H9 (cell line): ENCODE data around the gene AOC1. TPM values are rescaled to one million over a fixed set of nuclear protein-coding genes. Genes with fewer than 3 reads are reported as not detected.

ENCODE experiments used
- DNase-seq: peaks from one replicate; pipeline ENCODE4 v3.0.0-alpha.2; 2017
- H2AFZ ChIP-seq: one replicate; pipeline ENCODE4 v1.6.1; 2013; ENCODE audit warnings: mild to moderate bottlenecking, low read length, control low read depth, moderate library complexity
- H2AK5ac ChIP-seq: 2 replicates; pipeline ENCODE4 v1.6.1; 2013; ENCODE audit warnings: low read length, control low read depth, mixed read lengths; ENCODE audit not compliant: insufficient read length
- H2BK120ac ChIP-seq: one replicate; pipeline ENCODE4 v1.6.1; 2013; ENCODE audit warnings: low read depth, mild to moderate bottlenecking, low read length, control low read depth, inconsistent platforms; ENCODE audit not compliant: poor library complexity, severe bottlenecking
- H2BK12ac ChIP-seq: 2 replicates; pipeline ENCODE4 v1.6.1; 2013; ENCODE audit warnings: low read length, control low read depth, mixed read lengths, low read depth; ENCODE audit not compliant: insufficient read length
- H2BK15ac ChIP-seq: 2 replicates; pipeline ENCODE4 v1.6.1; 2013; ENCODE audit warnings: low read depth, low read length, control low read depth
- H2BK20ac ChIP-seq: one replicate; pipeline ENCODE4 v1.6.1; 2013; ENCODE audit warnings: low read depth, mild to moderate bottlenecking, low read length, control low read depth, inconsistent platforms; ENCODE audit not compliant: poor library complexity, severe bottlenecking
- H2BK5ac ChIP-seq: 2 replicates; pipeline ENCODE4 v1.6.1; 2013; ENCODE audit warnings: low read length, control low read depth, mixed read lengths; ENCODE audit not compliant: insufficient read length
- H3K14ac ChIP-seq: 2 replicates; pipeline ENCODE4 v1.6.1; 2013; ENCODE audit warnings: low read length, control low read depth; ENCODE audit not compliant: insufficient read depth
- H3K18ac ChIP-seq: 2 replicates; pipeline ENCODE4 v1.6.1; 2013; ENCODE audit warnings: low read depth, mild to moderate bottlenecking, mixed read lengths, low read length, control low read depth; ENCODE audit not compliant: insufficient read length
- H3K23ac ChIP-seq: 2 replicates; pipeline ENCODE4 v1.6.1; 2013; ENCODE audit warnings: low read length, control low read depth, mixed read lengths, low read depth; ENCODE audit not compliant: insufficient read length
- H3K23me2 ChIP-seq: 2 replicates; pipeline ENCODE4 v1.6.1; 2013; ENCODE audit warnings: low read depth, mild to moderate bottlenecking, mixed read lengths, low read length, control low read depth; ENCODE audit not compliant: insufficient read length, poor library complexity, severe bottlenecking
- H3K27ac ChIP-seq: 2 replicates; pipeline ENCODE4 v1.5.1; 2013; ENCODE audit warnings: low read length, control low read depth, mixed read lengths, low read depth; ENCODE audit not compliant: insufficient read length
- H3K27me3 ChIP-seq: 2 replicates; pipeline ENCODE4 v1.6.1; 2013; ENCODE audit warnings: low read length, control low read depth, inconsistent platforms; ENCODE audit not compliant: insufficient read depth
- H3K4ac ChIP-seq: 2 replicates; pipeline ENCODE4 v1.6.1; 2013; ENCODE audit warnings: low read depth, mild to moderate bottlenecking, control low read depth, inconsistent platforms, low read length, moderate library complexity
- H3K4me1 ChIP-seq: 2 replicates; pipeline ENCODE4 v1.6.1; 2013; ENCODE audit warnings: low read length, control low read depth, inconsistent platforms; ENCODE audit not compliant: insufficient read depth
- H3K4me2 ChIP-seq: 2 replicates; pipeline ENCODE4 v1.6.1; 2013; ENCODE audit warnings: low read length, control low read depth, mixed read lengths; ENCODE audit not compliant: insufficient read length, insufficient read depth
- H3K56ac ChIP-seq: 2 replicates; pipeline ENCODE4 v1.6.1; 2013; ENCODE audit warnings: low read depth, mild to moderate bottlenecking, mixed read lengths, low read length, control low read depth; ENCODE audit not compliant: insufficient read length
- H3K79me1 ChIP-seq: 2 replicates; pipeline ENCODE4 v1.6.1; 2013; ENCODE audit warnings: low read depth, mild to moderate bottlenecking, moderate library complexity, low read length, control low read depth, inconsistent platforms; ENCODE audit not compliant: insufficient read depth, poor library complexity, severe bottlenecking
- H3K79me2 ChIP-seq: 2 replicates; pipeline ENCODE4 v1.6.1; 2013; ENCODE audit warnings: low read length, control low read depth, inconsistent platforms; ENCODE audit not compliant: insufficient read depth
- H3K9ac ChIP-seq: 2 replicates; pipeline ENCODE4 v1.6.1; 2013; ENCODE audit warnings: low read length, control low read depth, mixed read lengths; ENCODE audit not compliant: insufficient read length; ENCODE audit errors: extremely low read depth
- H3K9me3 ChIP-seq: one replicate; pipeline ENCODE4 v1.6.1; 2013; ENCODE audit warnings: low read depth, low read length, inconsistent platforms; ENCODE audit not compliant: control insufficient read depth
- H3T11ph ChIP-seq: one replicate; pipeline ENCODE4 v1.6.1; 2013; ENCODE audit warnings: mild to moderate bottlenecking, low read length, control low read depth, inconsistent platforms
- H4K20me1 ChIP-seq: one replicate; pipeline ENCODE4 v1.6.1; 2013; ENCODE audit not compliant: control insufficient read depth, insufficient read length, insufficient read depth
- H4K5ac ChIP-seq: 2 replicates; pipeline ENCODE4 v1.6.1; 2013; ENCODE audit warnings: low read depth, mild to moderate bottlenecking, mixed read lengths, low read length, control low read depth; ENCODE audit not compliant: insufficient read length
- H4K8ac ChIP-seq: replicated peaks from 2 replicates; pipeline ENCODE4 v1.6.1; 2013; ENCODE audit warnings: low read length, control low read depth, mixed read lengths, low read depth; ENCODE audit not compliant: insufficient read length
- H4K91ac ChIP-seq: 2 replicates; pipeline ENCODE4 v1.6.1; 2013; ENCODE audit warnings: low read depth, mild to moderate bottlenecking, moderate library complexity, mixed read lengths, low read length, control low read depth; ENCODE audit not compliant: insufficient read length
- H3K27ac Mint-ChIP-seq, 3 experiments: 2 replicates in 2 of 3; 3 replicates in 1 of 3; pipeline ENCODE4 v1.8.0; 2020 to 2021; ENCODE audit warnings: mixed read lengths in 3 of 3, mild to moderate bottlenecking in 1 of 3, moderate library complexity in 1 of 3
- H3K27me3 Mint-ChIP-seq: 2 replicates; pipeline ENCODE4 v1.8.0; 2021; ENCODE audit warnings: low read depth, mild to moderate bottlenecking, moderate library complexity, mixed read lengths
- H3K36me3 Mint-ChIP-seq, 3 experiments: 2 replicates in 2 of 3; 3 replicates in 1 of 3; pipeline ENCODE4 v1.8.0; 2020 to 2021; ENCODE audit warnings: low read depth in 3 of 3, mixed read lengths in 3 of 3; ENCODE audit not compliant: insufficient read depth in 1 of 3
- H3K4me1 Mint-ChIP-seq, 2 experiments: 2 replicates each; pipeline ENCODE4 v1.8.0; 2020; ENCODE audit warnings: mixed read lengths in 2 of 2
- H3K4me3 Mint-ChIP-seq, 2 experiments: 2 replicates in 1 of 2; 3 replicates in 1 of 2; pipeline ENCODE4 v1.8.0; 2020 to 2021; ENCODE audit warnings: mild to moderate bottlenecking in 2 of 2, mixed read lengths in 2 of 2, moderate library complexity in 1 of 2
- H3K9me3 Mint-ChIP-seq, 2 experiments: 2 replicates in 1 of 2; 3 replicates in 1 of 2; pipeline ENCODE4 v1.8.0; 2020; ENCODE audit warnings: mild to moderate bottlenecking in 2 of 2, mixed read lengths in 2 of 2, moderate library complexity in 1 of 2
- WGBS: extraction: QIAGEN DNeasy Blood & Tissue Kit; methylation state at CpG from one replicate; pipeline ENCODE4 v1.1.7; 2013; ENCODE audit warnings: missing lambda C conversion rate, low lambda C conversion rate, mixed read lengths; ENCODE audit not compliant: insufficient read length; ENCODE audit errors: extremely low coverage; 5-methylcytosine and 5-hydroxymethylcytosine counted together
- total RNA-seq: library from RNA; stranded (reverse); gene quantifications from 2 replicates; pipeline ENCODE4 v1.2.1, GENCODE V29; 2021
- TF ChIP-seq, protein P1 (sequence below): fragments of 200-600 bp; sonication (generic); conservative IDR thresholded peaks from 3 replicates; pipeline ENCODE4 v1.8.0; 2021; ENCODE audit warnings: antibody characterized with exemption, mild to moderate bottlenecking

Gene AOC1
- total RNA-seq, 1 experiment from 2014 or later = 0.28 TPM

DNA sequence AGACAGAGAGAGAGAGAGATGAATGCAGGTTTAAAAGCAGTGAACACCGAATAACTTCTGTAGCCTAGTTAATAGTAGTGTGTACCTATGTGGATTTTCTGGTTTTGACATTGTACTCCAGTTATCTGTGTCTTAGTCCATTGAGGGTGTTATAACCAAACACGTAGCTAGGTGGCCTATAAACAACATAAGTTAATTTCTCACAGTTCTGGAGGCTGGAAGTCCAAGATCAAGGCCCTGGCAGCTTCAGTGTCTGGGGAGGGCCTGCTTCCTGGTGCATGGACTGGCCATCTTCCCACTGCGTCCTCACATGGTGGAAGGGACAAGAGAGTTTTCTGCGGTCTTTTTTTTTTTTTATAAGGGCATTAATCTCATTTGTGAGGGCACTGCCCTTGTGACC, 23.5 kb downstream of the AOC1 start:
- TF ChIP-seq, protein P1, sequence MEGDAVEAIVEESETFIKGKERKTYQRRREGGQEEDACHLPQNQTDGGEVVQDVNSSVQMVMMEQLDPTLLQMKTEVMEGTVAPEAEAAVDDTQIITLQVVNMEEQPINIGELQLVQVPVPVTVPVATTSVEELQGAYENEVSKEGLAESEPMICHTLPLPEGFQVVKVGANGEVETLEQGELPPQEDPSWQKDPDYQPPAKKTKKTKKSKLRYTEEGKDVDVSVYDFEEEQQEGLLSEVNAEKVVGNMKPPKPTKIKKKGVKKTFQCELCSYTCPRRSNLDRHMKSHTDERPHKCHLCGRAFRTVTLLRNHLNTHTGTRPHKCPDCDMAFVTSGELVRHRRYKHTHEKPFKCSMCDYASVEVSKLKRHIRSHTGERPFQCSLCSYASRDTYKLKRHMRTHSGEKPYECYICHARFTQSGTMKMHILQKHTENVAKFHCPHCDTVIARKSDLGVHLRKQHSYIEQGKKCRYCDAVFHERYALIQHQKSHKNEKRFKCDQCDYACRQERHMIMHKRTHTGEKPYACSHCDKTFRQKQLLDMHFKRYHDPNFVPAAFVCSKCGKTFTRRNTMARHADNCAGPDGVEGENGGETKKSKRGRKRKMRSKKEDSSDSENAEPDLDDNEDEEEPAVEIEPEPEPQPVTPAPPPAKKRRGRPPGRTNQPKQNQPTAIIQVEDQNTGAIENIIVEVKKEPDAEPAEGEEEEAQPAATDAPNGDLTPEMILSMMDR = no peak; the same call in 2 of the 3 replicates
- no peak overlapping the region for H2BK12ac ChIP-seq
- H3K4me2 ChIP-seq = no peak overlapping the region
- no peak overlapping the region for H4K91ac ChIP-seq
- peaks cover 0 to 2% (median under 1%) of the 10 kb centered on the region in 3 experiments; a peak in 2 of 7 replicates for H3K36me3 Mint-ChIP-seq
- no peak overlapping the region for H3K4ac ChIP-seq
- H3K4me1 ChIP-seq = no peaks in the 10 kb centered on the region; the same call in 1 of the 2 replicates
- H2BK20ac ChIP-seq = no peak overlapping the region
- no peaks in the 10 kb centered on the region for H3K79me2 ChIP-seq
- no peak for DNase-seq
- no peak overlapping the region for H3K23ac ChIP-seq
- H3K18ac ChIP-seq = no peak overlapping the region
- no peak overlapping the region for H2BK120ac ChIP-seq
- H2AK5ac ChIP-seq = no peak overlapping the region
- no peak overlapping the region for H2AFZ ChIP-seq
- H4K8ac ChIP-seq = no peak overlapping the region
- no peaks in the 10 kb centered on the region for H3K27me3 ChIP-seq
- no peak overlapping the region for H3K4me3 Mint-ChIP-seq
- no peak overlapping the region for H3T11ph ChIP-seq
- no peaks in the 10 kb centered on the region for H3K23me2 ChIP-seq
- no peak overlapping the region for H3K14ac ChIP-seq
- no peak overlapping the region for H2BK5ac ChIP-seq
- no peak overlapping the region for H3K27ac Mint-ChIP-seq
- H3K27me3 Mint-ChIP-seq = peaks cover 13% of the 10 kb centered on the region
- peaks cover 2 to 3% of the 10 kb centered on the region in 2 experiments for H3K9me3 Mint-ChIP-seq
- peaks cover 15 to 16% of the 10 kb centered on the region in 2 experiments for H3K4me1 Mint-ChIP-seq
- no peak overlapping the region for H2BK15ac ChIP-seq
- no peak overlapping the region for H3K27ac ChIP-seq
- H3K9ac ChIP-seq = no peak overlapping the region
- no peaks in the 10 kb centered on the region for H3K9me3 ChIP-seq
- no CpG with 5 or more reads among the region's 4 CpGs for whole genome bisulfite sequencing
- H3K56ac ChIP-seq = no peak overlapping the region
- no peak overlapping the region for H4K5ac ChIP-seq
- no peaks in the 10 kb centered on the region for H4K20me1 ChIP-seq
- no peaks in the 10 kb centered on the region for H3K79me1 ChIP-seq
